Right hindlimb (tissue), 1 donor: Measurements from ENCODE around the gene POLN.

Source experiments
- DNase-seq: peaks from one replicate; pipeline ENCODE4 v3.0.0-alpha.2; 2018

POLN gene

GRCh38 chr4:2241410-2242353, at the start of gene POLN, which contains the start of gene HAUS3:
TSS of gene POLN (minus strand) at chr4:2242121. CDS start at chr4:2229231, 12,890 bp downstream.
TSS of gene HAUS3 (minus strand) at chr4:2242121. CDS start at chr4:2240946, 1,175 bp downstream.
- peak; percentile 99 for DNase-seq

- DNase-seq, result no peak
Measured at GRCh38 chr4:2290974-2291704, 49.2 kb upstream of the POLN start.

GRCh38 chr4:2290488-2290887, 48.6 kb upstream of the POLN start:
- no peak for DNase-seq

GRCh38 chr4:2289955-2290333, 48.0 kb upstream of the POLN start:
- DNase-seq, result no peak

GRCh38 chr4:2289311-2289954, 47.5 kb upstream of the POLN start:
- DNase-seq, result no peak

GRCh38 chr4:2288051-2288541, 46.2 kb upstream of the POLN start:
- peak; percentile 14 for DNase-seq

- DNase-seq, result peak; percentile 16
Measured at GRCh38 chr4:2287594-2287915, 45.6 kb upstream of the POLN start.

GRCh38 chr4:2286904-2287593, 45.1 kb upstream of the POLN start:
- peak; percentile 18 for DNase-seq

- DNase-seq, result peak; percentile 15
Measured at GRCh38 chr4:2285613-2286381, 43.9 kb upstream of the POLN start.

GRCh38 chr4:2284934-2285612, 43.2 kb upstream of the POLN start:
- peak; percentile 9 for DNase-seq

- peak; percentile 9 for DNase-seq
Measured at GRCh38 chr4:2284161-2284933, 42.4 kb upstream of the POLN start.

GRCh38 chr4:2283199-2283711, 41.3 kb upstream of the POLN start:
- no peak for DNase-seq

- DNase-seq, result no peak
Measured at GRCh38 chr4:2281575-2282343, 39.8 kb upstream of the POLN start.

- DNase-seq, result no peak
Measured at GRCh38 chr4:2280531-2281300, 38.8 kb upstream of the POLN start.

GRCh38 chr4:2277956-2278355, 36.0 kb upstream of the POLN start:
- DNase-seq, result no peak

GRCh38 chr4:2276581-2277325, 34.8 kb upstream of the POLN start:
- no peak for DNase-seq

GRCh38 chr4:2275546-2276251, 33.8 kb upstream of the POLN start:
- DNase-seq, result no peak
